GM18858 (cell line): ENCODE results near the gene CCDC196.

Experiments
- ATAC-seq: cut with Tn5 transposase; IDR thresholded peaks from one replicate; pipeline ENCODE4 v1.9.1; 2021; ENCODE audit not compliant: unreplicated experiment

The CCDC196 gene, protein sequence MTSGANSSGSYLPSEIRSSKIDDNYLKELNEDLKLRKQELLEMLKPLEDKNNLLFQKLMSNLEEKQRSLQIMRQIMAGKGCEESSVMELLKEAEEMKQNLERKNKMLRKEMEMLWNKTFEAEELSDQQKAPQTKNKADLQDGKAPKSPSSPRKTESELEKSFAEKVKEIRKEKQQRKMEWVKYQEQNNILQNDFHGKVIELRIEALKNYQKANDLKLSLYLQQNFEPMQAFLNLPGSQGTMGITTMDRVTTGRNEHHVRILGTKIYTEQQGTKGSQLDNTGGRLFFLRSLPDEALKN

DNA sequence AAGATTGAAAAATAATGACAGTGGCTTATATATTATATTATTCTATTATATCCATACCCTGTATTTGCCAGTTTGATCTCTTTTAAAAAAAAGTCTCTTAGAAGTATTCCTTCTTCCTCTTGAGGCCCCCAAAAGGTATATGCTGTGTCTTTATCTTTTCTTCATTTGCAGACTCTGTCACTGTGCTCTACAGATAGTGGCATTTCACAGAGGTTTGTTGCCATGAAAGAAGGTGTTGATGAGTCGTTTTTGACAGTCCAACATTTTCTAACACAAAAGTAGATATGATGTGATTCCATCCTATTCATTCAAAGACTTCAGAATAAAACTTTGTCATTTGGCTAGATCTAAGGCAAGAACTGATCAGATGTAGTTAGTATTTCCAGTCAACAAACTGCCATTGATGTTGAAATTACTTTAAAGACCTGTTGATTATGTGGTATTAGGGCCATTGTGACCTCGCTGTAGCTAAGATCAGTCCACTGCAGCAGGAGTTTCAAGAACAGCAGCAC, at the start of gene CCDC196:
Gene CCDC196 (plus strand): TSS at position 462 of the 512 bp plus-strand sequence. CDS start 132 bp downstream, outside the sequence.
- ATAC-seq = no peak

DNA sequence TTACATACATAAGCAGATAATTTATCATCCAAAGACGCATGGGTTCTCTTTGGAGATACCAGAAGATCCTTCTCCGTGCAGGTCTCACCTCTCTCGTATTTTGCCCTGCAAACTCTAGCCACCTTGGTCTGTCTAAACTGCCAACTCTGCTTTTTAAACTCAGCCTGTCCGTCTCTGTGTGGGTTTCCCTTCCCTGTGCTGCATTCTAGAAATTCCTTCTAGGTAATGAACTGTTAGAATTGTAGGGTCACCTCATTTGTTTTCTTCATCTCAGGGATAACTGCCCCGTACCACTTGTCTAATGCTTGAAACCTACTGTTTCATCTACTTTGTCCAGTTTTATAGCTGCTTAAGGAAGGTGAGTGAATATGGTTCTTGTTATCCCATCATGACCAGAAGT, 45.4 kb upstream of the CCDC196 start:
- ATAC-seq = no peak

DNA sequence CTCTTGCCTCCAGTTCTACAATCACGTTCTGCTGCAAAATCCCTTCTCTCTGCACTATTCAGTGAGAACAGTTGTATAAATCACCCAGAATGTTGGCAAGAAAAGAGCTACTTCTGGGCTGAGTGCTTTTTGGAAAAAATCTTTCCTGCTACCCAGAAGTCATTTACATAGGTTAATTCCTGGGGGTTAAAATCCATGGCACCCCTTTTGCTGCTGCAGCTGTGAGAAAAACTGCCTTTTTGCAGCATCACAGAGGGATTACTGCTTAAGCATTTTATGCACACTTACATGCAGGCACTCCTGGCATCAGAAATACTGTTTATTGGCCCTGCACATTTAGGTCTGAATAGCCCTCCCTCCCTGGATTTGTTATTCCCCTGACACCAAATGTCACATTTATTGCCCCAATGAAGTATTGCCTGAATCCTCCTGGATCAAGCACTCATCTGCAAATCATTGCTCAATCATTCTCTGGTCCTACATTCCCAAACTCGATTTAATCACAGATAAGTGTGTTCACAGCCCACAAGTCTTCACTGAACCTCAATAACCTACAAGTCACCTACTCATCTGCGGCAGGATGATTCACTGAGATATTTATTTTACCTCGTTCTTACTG, 43.1 kb upstream of the CCDC196 start:
- no peak for ATAC-seq

DNA sequence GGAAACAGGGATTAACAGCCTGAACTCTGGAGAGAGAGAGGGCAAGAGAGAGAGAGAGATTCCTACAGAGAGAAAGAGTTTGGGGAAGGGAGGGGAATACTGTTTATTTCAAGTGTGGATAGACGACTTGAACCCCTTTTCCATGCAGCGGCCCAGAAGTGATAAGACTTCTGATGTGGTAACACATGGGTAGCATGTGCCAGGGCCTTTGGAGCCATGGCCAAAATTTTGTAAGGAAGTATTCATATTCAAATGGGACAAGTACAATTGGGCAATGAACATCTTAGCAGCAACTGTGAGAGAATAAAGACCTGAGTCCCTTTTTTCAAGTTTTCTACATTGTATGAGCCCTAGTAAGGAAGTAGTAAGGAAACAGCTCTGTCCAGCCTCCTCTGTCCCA, 42.4 kb upstream of the CCDC196 start:
- no peak for ATAC-seq

DNA sequence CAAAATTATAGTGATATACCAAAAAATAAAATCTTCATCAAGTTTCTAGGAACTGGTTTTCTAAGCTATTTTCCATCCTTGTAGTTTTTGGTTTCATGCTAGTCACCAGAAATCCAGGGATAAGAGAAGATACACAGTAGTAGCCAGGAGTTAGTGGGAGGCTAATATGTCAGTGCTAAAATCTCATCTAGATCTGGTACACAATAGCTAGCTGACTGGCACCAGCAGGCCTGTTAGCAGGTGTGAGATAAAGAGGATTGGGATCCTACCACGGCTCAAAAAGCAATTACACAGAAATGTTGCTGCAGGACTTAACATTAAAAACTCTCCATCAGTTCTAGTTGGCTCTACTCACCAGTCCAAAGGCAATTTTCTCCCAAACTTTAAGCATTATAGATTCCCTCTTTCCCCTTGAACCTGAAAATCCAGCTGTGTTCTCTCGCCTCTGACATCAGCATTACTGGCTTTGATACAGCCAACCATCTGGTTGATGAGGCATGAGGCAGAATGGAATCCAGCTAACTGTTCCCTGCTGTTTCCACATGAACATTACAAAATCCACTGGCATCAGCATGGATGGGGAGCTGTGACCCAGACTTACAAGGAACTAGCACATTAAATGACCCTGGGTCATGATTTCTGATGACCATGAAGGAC, 41.8 kb upstream of the CCDC196 start:
- ATAC-seq = no peak

DNA sequence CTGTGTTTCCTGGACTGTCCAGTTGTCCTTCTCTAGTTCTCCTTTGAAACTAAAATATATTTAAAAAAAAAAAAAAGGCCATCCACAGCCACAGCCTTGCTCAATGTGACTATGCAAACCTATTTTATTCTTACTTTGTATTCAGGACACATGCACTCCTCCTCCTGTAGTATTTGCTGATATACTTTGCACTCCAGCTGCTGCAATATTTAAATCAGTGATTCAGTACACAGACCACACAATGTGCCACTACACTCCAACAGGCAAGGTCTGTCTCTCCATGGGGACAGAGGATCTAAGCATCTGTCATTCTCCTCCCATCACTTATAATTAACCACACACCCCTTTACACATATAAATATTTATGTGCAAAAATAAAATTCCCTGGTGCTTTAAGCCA, 40.2 kb upstream of the CCDC196 start:
- ATAC-seq = no peak

DNA sequence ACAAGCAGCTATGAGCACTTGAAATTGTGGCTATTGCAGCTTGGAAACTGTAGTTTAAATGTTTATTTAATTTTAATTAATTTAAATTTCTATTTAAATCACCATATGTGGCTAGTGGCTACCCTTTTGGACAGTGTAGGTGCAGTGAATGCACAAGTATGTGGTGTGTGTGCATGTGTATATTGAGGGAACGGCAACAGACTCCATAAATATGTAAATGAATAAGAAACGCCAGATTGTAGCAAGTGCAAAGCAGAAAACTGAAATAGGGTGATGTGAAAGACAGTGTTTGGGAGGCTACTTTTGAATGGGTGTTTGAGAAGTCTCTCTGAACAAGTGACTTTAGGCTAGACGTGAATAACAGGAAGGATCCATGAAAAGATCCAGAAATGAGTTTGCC, 32.7 kb upstream of the CCDC196 start:
- no peak for ATAC-seq

DNA sequence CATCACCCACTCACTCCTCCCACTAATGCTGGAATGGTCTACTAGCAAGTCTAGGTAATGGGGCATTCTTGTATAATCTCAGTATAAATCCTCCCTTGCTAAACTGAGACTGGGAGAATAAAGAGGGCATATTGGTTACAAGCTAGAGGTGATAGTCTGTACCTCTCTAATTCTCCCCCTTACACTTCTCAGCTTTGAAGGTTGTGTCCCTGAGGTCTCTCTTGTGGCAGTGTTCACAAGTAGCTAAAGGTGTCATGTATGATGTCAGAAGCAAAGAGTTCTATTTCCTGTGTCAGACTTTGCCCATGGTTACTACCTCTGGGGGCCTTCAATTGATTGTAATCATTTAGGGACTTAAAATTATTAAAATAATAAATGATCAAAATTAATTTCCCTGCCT, 26.6 kb upstream of the CCDC196 start:
- no peak for ATAC-seq

DNA sequence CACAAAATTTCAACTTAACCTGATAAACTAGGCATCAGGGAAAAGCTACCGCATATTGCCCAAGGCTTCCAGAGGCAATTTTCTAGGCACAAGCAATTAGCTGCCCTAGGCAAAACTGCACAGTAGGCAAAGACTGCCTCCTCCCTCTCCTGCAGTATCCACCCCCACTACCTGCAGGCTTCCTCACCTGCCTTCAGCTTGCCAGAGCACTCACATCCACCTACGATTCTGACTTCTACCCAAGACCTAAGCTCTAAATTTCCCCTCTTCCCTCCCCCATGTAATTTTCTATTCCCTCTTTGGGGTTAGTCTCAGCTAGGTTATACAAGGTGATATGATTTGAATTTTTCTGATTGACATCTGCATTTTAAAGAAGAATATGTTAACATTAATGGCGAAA, 21.9 kb upstream of the CCDC196 start:
- ATAC-seq = no peak

DNA sequence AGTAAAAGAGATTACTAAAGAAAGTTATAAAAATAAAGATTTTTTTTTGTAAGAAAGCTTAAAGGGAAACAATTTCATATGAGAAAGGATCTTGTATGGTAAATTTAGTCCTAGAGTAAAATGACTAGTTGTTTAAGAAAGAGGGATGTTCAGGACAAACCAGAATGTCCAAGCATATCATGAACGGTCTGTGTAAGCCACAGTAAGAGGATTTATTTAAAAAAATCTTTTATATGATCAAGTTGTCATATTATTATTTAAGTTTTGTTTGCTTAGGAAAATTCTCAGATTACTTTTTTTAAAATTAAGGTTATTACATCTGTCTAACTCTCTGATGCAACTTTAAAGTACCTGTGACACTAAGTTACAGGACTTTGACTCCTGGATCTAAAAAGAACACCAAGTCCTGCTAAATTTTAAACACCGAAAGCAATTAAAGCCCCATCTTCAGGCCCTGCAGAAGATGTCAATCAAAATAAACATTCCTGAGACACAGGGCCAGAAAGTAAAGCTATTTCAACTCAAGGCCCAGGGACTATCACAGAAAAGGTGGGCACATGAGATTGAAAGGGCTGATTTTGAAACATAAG, 17.3 kb upstream of the CCDC196 start:
- ATAC-seq = no peak

DNA sequence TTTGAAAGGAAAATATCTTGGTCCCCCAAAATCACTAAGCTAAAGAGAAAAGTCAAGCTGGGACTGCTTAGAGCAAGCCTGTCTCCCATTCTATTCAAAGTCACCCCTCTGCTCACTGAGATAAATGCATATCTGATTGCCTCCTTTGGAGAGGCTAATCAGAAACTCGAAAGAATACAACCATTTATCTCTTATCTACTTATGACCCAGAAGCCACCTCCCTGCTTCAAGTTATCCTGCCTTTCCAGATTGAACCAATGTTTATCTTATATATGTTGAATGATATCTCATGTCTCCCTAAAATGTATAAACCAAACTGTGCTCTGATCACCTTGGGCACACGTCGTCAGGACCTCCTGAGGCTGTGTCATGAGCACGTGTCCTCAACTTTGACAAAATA, 14.6 kb upstream of the CCDC196 start:
- no peak for ATAC-seq

DNA sequence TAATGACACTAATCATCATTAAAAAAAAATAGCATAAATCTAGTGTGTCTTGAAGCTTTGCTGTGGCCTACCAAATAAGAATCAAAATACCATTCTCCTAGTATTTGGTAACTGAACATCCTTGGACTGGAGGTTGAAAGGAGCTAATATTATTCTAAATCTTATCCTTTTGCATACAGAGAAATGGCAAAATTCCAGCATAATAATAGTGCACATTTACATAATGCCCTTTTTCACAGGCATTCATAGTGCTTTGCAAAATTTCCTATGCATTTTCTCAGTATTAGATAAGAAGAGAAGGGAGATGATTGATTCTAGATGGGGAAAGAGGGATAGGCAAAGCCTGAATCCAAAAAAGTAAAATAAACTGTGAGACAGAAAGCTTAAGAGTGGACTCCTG, 13.9 kb upstream of the CCDC196 start:
- no peak for ATAC-seq

DNA sequence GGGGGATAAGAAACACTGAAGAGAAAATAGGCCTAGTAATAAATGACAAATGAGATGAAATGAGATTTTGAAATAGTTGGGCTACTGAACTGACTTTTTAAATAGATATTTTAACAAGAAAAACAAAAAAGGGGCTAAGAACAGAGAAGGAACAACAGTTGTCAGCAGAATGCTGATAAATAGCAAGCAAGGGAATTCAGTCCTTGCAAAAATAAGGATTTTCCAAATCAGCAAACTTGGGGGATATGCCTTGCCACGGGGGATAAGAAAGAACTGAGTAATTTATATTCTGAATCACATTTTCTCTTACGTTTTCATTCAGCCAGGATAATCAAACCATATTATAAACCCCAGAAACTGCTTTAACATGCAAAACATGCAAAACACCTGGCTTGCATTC, 12.9 kb upstream of the CCDC196 start:
- no peak for ATAC-seq

DNA sequence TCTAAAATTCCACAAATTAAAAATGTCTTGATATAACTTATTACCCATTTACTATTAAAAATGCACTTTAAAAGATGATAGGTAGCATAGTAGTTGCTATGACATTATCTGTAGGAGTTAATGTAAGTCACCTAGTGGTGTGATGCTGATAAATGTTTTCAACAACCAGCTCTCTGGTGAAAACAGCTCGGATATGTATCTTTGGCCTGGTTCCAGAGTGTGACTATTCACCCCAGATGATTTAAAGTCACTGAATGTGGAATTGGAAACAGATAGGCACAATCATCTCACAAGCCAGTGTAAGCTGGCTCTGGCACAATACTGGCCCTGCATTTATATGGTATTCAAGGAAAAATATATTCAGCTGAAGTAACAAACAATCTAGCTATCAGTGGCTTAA, 9.2 kb upstream of the CCDC196 start:
- no peak for ATAC-seq

DNA sequence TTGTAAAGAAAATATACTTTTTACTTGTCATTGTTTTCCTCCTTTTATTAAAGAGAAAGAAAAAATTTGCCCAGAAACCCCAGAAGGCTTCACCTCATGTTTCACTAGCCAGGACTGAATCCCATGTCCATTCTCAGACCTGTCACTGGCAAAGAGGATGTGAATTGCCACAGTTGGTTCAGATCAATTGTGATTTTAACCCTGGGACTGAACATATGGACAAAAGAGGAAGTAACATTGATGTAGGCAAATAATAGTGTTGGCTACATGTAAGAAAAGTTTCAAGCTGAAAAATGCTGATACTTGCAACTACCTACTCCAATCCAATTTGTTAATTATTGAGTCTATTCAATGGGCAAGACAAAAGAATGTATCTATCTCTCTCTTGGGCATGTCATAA, 8.6 kb upstream of the CCDC196 start:
- ATAC-seq = no peak

DNA sequence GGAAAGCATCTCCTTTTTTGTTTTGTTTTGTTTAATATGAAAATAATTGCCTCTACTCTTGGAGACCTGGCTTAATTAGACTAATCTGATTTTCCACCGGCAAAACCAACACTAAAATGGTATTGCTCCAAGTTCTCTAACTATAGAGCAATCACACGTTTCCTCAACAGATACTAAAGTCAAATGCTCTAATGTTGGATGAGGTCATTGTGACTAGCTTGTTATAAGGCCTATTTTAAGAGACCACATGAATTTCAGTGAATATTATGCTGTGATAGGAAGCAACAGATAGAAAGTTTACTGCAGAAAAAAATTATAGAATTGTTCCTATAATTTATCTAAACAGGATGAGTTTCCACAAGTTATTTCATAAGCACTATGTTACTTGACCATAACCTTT, 3.3 kb upstream of the CCDC196 start:
- ATAC-seq = no peak

DNA sequence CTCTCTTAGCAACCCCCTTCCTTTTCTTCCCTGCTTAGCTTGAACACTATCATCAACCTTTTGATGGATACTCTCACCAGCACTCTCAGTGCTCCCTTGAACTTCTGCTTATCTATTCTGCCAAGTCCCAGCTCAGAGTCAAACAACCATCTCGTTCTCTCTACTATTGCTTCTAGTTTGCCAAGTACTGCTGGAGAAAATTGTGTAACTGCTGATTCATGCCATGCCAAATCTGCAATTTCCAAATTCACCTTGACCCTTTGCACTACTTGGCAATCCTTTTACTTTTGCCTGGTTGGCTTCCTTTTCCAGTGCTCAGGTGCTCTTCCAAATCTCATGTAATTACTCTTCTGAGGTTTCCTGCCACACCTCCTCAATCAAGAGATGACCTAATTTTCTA, 2.8 kb upstream of the CCDC196 start:
- ATAC-seq = no peak

DNA sequence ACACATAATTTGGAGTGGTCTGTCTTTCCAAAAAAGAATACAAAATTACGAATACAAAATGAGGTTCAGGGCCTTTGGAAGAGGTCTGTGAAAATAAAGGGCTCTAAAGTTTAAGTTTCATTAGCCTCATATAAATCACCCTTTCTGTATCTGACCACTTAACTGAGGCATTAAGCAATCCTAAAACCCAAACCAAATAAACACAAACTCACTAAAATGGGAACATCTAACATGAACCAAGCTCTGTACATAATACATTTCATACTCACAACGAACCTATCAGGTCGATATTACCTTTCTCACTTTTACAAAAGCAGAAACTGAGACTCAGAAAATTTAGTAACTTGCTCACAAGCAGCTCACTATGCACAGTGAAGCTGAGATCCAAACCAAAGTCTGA, 1.1 kb upstream of the CCDC196 start:
- no peak for ATAC-seq

DNA sequence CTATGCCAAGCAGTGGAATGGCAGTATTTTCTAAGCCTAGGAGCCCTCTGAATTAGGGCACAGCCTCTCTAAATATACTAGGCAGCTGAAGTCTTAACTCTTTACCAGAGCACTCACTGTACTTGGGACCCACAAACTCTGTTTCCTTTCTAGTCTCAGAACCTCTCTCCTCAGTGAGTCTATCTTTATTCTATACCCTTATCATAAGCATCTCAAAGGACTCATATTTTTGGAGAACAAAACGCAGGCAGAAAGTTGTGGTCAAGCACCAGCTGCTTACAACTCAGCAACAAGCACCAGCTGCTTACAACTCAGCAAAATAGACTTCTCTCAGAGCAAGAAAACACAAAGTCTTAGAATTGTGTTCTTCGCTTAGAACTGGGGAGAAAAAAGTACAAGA, 993 bp downstream of the CCDC196 start:
- ATAC-seq = no peak

DNA sequence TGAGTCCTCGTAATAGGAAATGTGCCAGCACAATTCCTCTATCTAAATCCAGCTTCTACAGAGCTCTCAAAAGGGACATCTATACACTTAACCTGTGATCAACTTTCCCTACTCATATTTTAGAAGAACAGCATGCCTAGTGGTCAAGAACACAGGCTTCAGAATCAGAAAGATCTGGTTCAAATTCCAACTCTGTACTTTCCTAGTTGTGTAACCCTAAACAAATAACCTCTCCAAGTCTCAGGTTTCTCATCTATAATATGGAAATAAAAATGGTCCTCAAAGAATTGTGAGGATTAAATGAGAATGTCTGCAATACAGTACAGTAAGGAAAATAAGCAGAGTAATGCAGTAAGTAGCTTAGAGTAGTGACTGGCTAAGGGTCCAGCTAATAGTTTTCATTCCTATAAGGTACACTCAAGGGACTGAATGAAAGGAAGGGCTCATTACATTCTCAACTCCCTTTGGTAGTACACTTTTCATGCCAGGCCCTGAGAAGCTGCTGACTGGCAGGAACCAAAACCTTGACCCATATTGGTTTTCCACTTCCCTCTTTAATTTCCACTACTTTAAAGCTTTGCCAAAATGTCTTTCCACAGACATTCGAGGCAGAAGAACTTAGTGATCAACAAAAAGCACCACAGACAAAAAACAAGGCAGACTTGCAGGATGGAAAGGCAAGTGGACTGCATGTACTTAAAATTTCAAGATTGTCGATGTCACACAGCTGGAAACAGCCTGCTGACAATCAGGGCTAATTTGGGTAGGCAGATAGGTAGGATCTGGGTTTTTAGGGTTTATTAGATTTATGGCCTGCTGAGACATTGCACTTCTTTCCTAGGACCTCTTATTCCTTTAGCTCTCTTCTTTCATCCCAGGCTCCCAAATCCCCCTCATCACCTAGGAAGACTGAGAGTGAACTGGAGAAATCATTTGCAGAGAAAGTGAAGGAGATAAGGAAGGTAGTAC, 4.3 kb downstream of the CCDC196 start:
- ATAC-seq = no peak

DNA sequence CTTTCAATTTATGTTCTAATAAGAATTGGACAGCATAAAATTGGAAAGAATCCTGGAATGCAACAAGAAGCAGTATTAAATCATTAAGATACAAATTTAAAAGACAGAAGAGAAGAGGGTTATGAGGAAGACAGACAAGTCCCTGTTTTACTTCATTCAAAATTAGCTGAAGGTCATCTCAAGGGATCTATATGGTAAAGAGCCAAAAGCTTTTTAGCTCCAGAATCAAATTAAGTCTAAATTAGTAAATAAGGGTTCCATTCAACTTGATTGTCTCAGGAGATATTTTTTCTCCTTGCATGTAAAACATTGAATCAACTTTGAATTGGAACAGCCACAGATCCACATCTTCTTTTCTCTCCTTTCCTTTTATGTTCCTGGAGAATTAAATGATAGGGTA, 7.6 kb downstream of the CCDC196 start:
- ATAC-seq = no peak
